K562 (cell line): ENCODE results near the gene SMAD7. TPM values are rescaled to one million over a fixed set of nuclear protein-coding genes. Genes with fewer than 3 reads are reported as not detected.

Experiments used
- AFF1 ChIP-seq, 2 experiments: fragments of 450-650 bp; IDR thresholded peaks; 2 replicates each; pipeline ENCODE4 v1.6.1; 2018; ENCODE audit warnings: mild to moderate bottlenecking in 2 of 2, low read depth in 1 of 2; ENCODE audit not compliant: partially characterized antibody in 2 of 2
- GABPA ChIP-seq: fragments of 200-800 bp; sonication (Bioruptor generic); conservative IDR thresholded peaks from 2 replicates; pipeline ENCODE4 v1.6.1; 2016; ENCODE audit warnings: low read depth, missing genetic modification characterization, missing compliant biosample characterization
- JUND ChIP-seq, 2 experiments: IDR thresholded peaks; 2 replicates in 1 of 2; 3 replicates in 1 of 2; pipeline ENCODE4 v1.6.1; 2011; ENCODE audit warnings: borderline replicate concordance in 2 of 2, low read depth in 2 of 2, low read length in 2 of 2, improper control_type of control experiment in 1 of 2, missing biosample characterization in 1 of 2, missing genetic modification characterization in 1 of 2, missing genetic modification reagents in 1 of 2
- MAFK ChIP-seq: IDR thresholded peaks from 2 replicates; pipeline ENCODE4 v1.6.1; 2011; ENCODE audit warnings: low read length, improper control_type of control experiment
- MEIS2 ChIP-seq: fragments of 450-650 bp; IDR thresholded peaks from 2 replicates; pipeline ENCODE4 v1.6.1; 2014; ENCODE audit warnings: mild to moderate bottlenecking; ENCODE audit not compliant: partially characterized antibody
- RBFOX2 ChIP-seq: fragments of 200-400 bp; formaldehyde crosslinking; IDR thresholded peaks from 2 replicates; pipeline ENCODE4 v1.6.1; 2017; ENCODE audit warnings: low read depth, mild to moderate bottlenecking, low read length, moderate library complexity
- TRIM24 ChIP-seq, 2 experiments: fragments of 450-650 bp; IDR thresholded peaks; 2 replicates each; pipeline ENCODE4 v1.6.1; 2016
- polyA plus RNA-seq, 8 experiments: library from polyadenylated mRNA; depleted of rRNA in 4 of 8; stranded (reverse) in 5 of 8; unstranded in 3 of 8; fragments of >200 nt; fragmentation: Nextera tagmentation in 2 of 8; fragmentation: Illumina TruSeq in 1 of 8; extraction: Ambion mirVana in 2 of 8; extraction: Trizol in 1 of 8; gene quantifications; 2 replicates each; pipeline versions ENCODE4 v1.2.1 to v1.2.3, GENCODE V29; 2011 to 2014; ENCODE audit warnings: inconsistent platforms in 1 of 8, missing spikeins in 1 of 8
- total RNA-seq, 7 experiments: library from RNA; depleted of rRNA in 6 of 7; stranded (reverse); fragments of >200 nt in 6 of 7; fragmentation: Illumina TruSeq in 2 of 7; extraction: Trizol in 2 of 7; gene quantifications; 2 replicates each; pipeline versions ENCODE4 v1.2.1 to v1.2.3, GENCODE V29; 2011 to 2021; ENCODE audit warnings: low replicate concordance in 1 of 7

SMAD7 gene
- total and polyA plus RNA-seq, 9 of the 15 experiments (the other 6 are each of a cell fraction or from before 2014, with no cell fraction given), result 0.13 to 3.0 (median 1.6) TPM

DNA sequence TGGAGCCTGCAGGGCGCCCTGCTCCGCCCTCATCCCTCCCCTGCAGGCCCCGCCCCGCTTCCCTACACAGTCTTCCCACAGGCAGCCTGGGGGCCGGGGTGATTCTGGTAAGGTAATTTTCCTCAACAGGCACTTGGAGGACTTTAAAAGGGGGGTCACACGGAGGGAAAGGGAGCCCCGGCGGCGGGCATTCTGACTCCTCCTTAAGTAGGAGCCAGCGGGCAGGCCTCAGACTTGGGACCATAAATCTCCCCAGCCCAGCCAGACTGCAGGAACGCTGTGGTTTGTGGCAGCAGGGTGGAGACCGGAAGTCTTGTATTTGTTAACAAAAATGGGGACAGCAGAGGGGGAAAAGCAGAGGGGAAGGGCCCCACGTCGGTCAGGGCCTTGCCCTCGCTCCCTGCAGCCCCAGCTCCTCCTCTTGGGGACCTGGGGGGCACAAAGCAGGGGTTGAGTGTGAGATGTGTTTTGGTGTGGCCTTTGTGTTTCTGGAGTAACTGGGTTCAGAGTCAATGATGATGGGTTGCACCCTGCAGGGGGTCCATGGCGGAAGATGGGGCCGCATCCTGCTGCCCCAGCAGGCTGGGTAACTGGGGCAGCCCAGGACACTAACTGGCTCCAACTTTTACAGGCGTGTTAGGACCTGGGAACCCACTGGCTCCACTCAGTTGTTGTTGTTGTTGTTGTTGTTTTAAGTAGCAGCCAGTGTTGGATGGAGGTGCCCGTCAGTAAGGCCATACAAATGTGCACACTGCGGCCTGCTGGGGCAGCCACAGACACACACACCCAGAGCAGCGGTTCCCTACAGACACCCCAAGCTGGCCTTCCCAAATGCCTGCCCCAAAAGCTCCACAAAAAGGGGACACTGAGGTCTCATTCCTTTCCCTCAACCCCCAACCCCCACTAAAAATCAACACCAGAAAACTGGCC is 27.7 kb downstream of the SMAD7 start (continued):
- TF ChIP-seq AFF1 (IDR thresholded peaks at IDR 0.05; ENCODE audit: low read depth in 1 of 2, partially characterized antibody in 2 of 2) (no peak), JUND (IDR thresholded peaks at IDR 0.05; ENCODE audit: borderline replicate concordance, low read depth, low read length) (0 out of 2 replicates have a peak, but pooled peaks have one; percentile 4), JUND (tag; IDR thresholded peaks at IDR 0.05; ENCODE audit: borderline replicate concordance, low read depth, low read length) (no peak), TRIM24 (IDR thresholded peaks at IDR 0.05) (no peak), RBFOX2 (peak; percentile 53), MEIS2 (peak; percentile 93), MAFK (no peak), GABPA (tag) (peak; percentile 70)
